SU-DHL-6 (cell line): Measurements from ENCODE around the gene TCEAL4.

Experiments used
- H2AFZ ChIP-seq: fragments of 200-600 bp; sonication (generic); 2 replicates; pipeline ENCODE4 v1.6.1; 2014; ENCODE audit warnings: low read depth, mild to moderate bottlenecking, moderate library complexity, mixed read lengths, antibody characterized with exemption, low read length; ENCODE audit not compliant: severe bottlenecking
- H3F3A ChIP-seq: fragments of 200-600 bp; shearing (Covaris generic); 2 replicates; pipeline ENCODE4 v1.6.0; 2016; ENCODE audit warnings: antibody characterized with exemption, mild to moderate bottlenecking; ENCODE audit not compliant: insufficient read depth
- H3K27ac ChIP-seq: fragments of 200-600 bp; sonication (generic); 2 replicates; pipeline ENCODE4 v1.5.1; 2016; ENCODE audit warnings: low read depth, mild to moderate bottlenecking, low read length, moderate library complexity, mixed read lengths
- H3K27me3 ChIP-seq: fragments of 200-600 bp; sonication (generic), shearing (Covaris generic); 2 replicates; pipeline ENCODE4 v1.6.0; 2014; ENCODE audit warnings: mild to moderate bottlenecking, low read length
- H3K36me3 ChIP-seq: fragments of 200-600 bp; sonication (generic); 2 replicates; pipeline ENCODE4 v1.6.1; 2014; ENCODE audit warnings: mild to moderate bottlenecking, low read length, mixed read lengths
- H3K4me2 ChIP-seq: fragments of 300-600, 200-600 bp; shearing (Covaris generic), sonication (generic); 2 replicates; pipeline ENCODE4 v1.6.0; 2014; ENCODE audit warnings: low read length, low read depth, mild to moderate bottlenecking; ENCODE audit not compliant: poor library complexity, severe bottlenecking
- H3K4me3 ChIP-seq: fragments of 200-600 bp; sonication (generic); 2 replicates; pipeline ENCODE4 v1.5.1; 2014; ENCODE audit warnings: antibody characterized with exemption, low read length, mild to moderate bottlenecking, mixed read lengths; ENCODE audit not compliant: insufficient read depth, poor library complexity, severe bottlenecking
- H3K79me2 ChIP-seq: fragments of 200-600 bp; sonication (generic); 2 replicates; pipeline ENCODE4 v1.6.1; 2014; ENCODE audit warnings: mild to moderate bottlenecking, low read length, moderate library complexity; ENCODE audit not compliant: insufficient read depth
- H3K9ac ChIP-seq: fragments of 200-600 bp; sonication (generic); 2 replicates; pipeline ENCODE4 v1.7.0; 2014; ENCODE audit warnings: mild to moderate bottlenecking, low read length
- H3K9me2 ChIP-seq: fragments of 200-600 bp; sonication (generic); replicated peaks from 2 replicates; pipeline ENCODE4 v1.6.1; 2014; ENCODE audit warnings: low read length; ENCODE audit not compliant: insufficient read depth
- H3K9me3 ChIP-seq: fragments of 200-600 bp; sonication (generic); 2 replicates; pipeline ENCODE4 v1.6.1; 2014; ENCODE audit warnings: low read length, mixed read lengths; ENCODE audit not compliant: insufficient read depth
- H4K20me1 ChIP-seq: fragments of 200-600 bp; sonication (generic); 2 replicates; pipeline ENCODE4 v1.6.1; 2014; ENCODE audit warnings: low read depth, mild to moderate bottlenecking, antibody characterized with exemption, low read length, moderate library complexity, mixed read lengths
- EZH2phosphoT487 ChIP-seq: fragments of 200-600 bp; sonication (generic), shearing (Covaris generic); conservative IDR thresholded peaks from 2 replicates; pipeline ENCODE4 v1.6.1; 2018; ENCODE audit warnings: mild to moderate bottlenecking, antibody characterized with exemption, low read length, moderate library complexity, mixed read lengths
- TF ChIP-seq, protein P1 (sequence below): fragments of 200-600 bp; sonication (generic); IDR thresholded peaks from one replicate; pipeline ENCODE4 v1.5.1; 2017; ENCODE audit warnings: antibody characterized with exemption, mild to moderate bottlenecking, low read length, moderate library complexity; ENCODE audit not compliant: insufficient read depth, poor library complexity, severe bottlenecking

Gene TCEAL4

DNA sequence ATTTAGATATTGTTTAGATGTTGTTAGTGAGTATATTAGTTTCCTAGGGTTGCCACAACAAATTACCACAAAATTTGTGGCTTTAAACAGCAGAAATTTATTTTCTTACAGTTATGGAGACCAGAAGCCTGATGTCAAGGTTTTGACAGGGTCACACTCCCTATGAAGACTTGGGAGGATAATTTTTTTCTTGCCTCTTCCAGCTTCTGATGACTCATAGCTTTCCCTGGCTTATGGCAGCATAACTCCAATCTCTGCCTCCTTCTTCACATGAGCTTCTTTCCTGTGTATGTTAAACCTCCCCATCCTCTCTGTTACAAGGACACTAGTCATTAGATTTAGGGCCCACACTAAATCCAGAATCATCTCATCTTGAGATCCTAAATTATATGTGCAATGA, 45.2 kb upstream of the TCEAL4 start:
- no peak overlapping the region for H3K4me2 ChIP-seq
- TF ChIP-seq, protein P1, sequence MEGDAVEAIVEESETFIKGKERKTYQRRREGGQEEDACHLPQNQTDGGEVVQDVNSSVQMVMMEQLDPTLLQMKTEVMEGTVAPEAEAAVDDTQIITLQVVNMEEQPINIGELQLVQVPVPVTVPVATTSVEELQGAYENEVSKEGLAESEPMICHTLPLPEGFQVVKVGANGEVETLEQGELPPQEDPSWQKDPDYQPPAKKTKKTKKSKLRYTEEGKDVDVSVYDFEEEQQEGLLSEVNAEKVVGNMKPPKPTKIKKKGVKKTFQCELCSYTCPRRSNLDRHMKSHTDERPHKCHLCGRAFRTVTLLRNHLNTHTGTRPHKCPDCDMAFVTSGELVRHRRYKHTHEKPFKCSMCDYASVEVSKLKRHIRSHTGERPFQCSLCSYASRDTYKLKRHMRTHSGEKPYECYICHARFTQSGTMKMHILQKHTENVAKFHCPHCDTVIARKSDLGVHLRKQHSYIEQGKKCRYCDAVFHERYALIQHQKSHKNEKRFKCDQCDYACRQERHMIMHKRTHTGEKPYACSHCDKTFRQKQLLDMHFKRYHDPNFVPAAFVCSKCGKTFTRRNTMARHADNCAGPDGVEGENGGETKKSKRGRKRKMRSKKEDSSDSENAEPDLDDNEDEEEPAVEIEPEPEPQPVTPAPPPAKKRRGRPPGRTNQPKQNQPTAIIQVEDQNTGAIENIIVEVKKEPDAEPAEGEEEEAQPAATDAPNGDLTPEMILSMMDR: no peak
- TF ChIP-seq EZH2phosphoT487: no peak

DNA sequence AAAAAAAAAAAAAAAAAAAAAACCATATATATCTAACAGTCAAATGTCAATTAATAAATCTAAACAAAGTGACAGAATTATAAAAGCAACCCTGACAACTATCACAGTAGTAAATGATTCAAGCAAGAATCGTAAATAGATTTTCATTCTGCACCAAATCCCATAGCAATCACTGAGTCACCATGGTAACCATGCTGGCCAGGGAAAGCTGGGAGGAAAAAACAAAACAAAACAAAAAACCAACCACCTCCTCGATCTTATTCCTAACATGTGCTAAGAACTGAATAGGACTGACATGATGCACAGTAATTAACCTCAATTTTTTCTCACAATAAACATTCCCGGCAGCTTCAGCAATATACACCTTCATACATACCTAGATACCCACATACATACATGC, 35.4 kb upstream of the TCEAL4 start:
- H3K9me3 ChIP-seq: no peaks in the 10 kb centered on the region
- H3K27me3 ChIP-seq: no peaks in the 10 kb centered on the region
- no peaks in the 10 kb centered on the region for H3K79me2 ChIP-seq
- H3F3A ChIP-seq: no peaks in the 10 kb centered on the region
- H3K9ac ChIP-seq: no peak overlapping the region
- no peak overlapping the region for H3K4me2 ChIP-seq
- H4K20me1 ChIP-seq: no peaks in the 10 kb centered on the region
- no peaks in the 10 kb centered on the region for H3K36me3 ChIP-seq
- no peaks in the 10 kb centered on the region for H3K9me2 ChIP-seq
- no peak overlapping the region for H3K4me3 ChIP-seq
- no peak overlapping the region for H2AFZ ChIP-seq
- no peak for TF ChIP-seq EZH2phosphoT487
- TF ChIP-seq, protein P1: no peak
- no peak overlapping the region for H3K27ac ChIP-seq

More for the DNA sequence above, 45.2 kb upstream of the TCEAL4 start:
- Histone ChIP-seq H3K9me2 (no peaks in the 10 kb centered on the region), H3K4me3 (no peak overlapping the region), H3K79me2 (no peaks in the 10 kb centered on the region), H4K20me1 (no peaks in the 10 kb centered on the region), H3K9ac (no peak overlapping the region), H3F3A (no peaks in the 10 kb centered on the region), H2AFZ (no peak overlapping the region), H3K27ac (no peak overlapping the region), H3K27me3 (no peaks in the 10 kb centered on the region), H3K36me3 (no peaks in the 10 kb centered on the region), H3K9me3 (no peaks in the 10 kb centered on the region)

DNA sequence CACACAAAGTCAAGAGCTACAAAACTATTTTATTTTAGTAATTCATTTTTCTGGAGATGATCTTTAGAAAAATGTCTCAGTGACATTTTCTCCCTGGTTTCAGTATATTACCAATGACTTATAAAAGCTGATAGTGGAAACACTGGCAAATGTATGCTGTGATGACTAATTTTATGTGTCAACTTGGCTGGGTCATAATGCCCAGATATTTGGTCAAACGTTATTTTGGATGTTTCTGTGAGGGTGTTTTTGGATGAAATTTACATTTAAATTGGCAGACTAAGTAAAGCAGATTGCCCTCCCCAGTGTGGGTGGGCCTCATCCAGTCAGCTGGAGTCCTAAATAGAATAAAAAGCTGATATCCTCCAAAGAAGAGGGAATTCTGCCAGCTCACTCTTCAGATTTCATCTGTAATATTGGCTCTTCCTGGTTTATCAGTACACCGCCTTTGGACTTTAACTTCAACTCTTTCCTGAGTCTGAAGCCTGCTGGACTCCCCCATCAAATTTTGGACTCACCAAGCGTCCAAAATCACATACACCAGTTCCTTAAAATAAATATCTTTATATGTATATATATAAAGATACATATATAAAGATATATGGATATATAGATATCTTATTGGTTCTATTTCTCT, 34.8 kb upstream of the TCEAL4 start:
- Histone ChIP-seq H3K4me3 (no peak overlapping the region), H3K36me3 (no peaks in the 10 kb centered on the region), H3F3A (no peaks in the 10 kb centered on the region), H3K9ac (no peak overlapping the region), H3K4me2 (no peak overlapping the region), H4K20me1 (no peaks in the 10 kb centered on the region), H3K27me3 (no peaks in the 10 kb centered on the region), H3K9me2 (no peaks in the 10 kb centered on the region), H2AFZ (no peak overlapping the region), H3K27ac (no peak overlapping the region), H3K9me3 (no peaks in the 10 kb centered on the region), H3K79me2 (no peaks in the 10 kb centered on the region)
- no peak for TF ChIP-seq EZH2phosphoT487

DNA sequence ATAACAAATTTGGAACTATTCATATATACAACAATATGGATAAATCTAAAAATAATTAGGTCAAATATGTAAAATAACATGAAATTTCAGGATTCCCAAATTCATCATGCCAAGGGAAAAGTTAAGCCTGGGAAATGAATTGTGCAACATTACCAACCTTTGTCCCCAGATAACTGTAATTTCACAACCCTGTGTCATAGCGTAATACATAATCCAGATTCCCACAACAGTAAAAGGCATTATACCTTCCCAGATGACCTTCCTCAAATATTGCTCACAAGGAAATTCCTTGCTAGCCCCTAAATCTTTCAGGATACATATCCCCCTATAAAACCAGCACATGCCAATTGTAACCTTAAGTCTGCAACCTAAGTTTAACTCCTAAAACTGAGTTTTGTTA, 33.1 kb upstream of the TCEAL4 start:
- no peaks in the 10 kb centered on the region for H3K9me3 ChIP-seq
- no peaks in the 10 kb centered on the region for H3K36me3 ChIP-seq
- no peak overlapping the region for H3K9ac ChIP-seq
- H2AFZ ChIP-seq: no peak overlapping the region
- H3K4me2 ChIP-seq: no peak overlapping the region
- H3F3A ChIP-seq: no peaks in the 10 kb centered on the region
- H3K27ac ChIP-seq: no peak overlapping the region
- TF ChIP-seq, protein P1: no peak
- no peak for TF ChIP-seq EZH2phosphoT487
- no peak overlapping the region for H3K4me3 ChIP-seq
- no peaks in the 10 kb centered on the region for H3K9me2 ChIP-seq
- H3K27me3 ChIP-seq: no peaks in the 10 kb centered on the region
- no peaks in the 10 kb centered on the region for H3K79me2 ChIP-seq
- no peaks in the 10 kb centered on the region for H4K20me1 ChIP-seq
